WI38 (cell line): ENCODE measurements around the gene METTL13.

ENCODE experiments used
- H3K4me3 ChIP-seq: 2 replicates; pipeline ENCODE4 v1.5.1; 2011; ENCODE audit warnings: low read depth, mild to moderate bottlenecking, control low read depth, low read length
- CTCF ChIP-seq: IDR thresholded peaks from 2 replicates; pipeline ENCODE4 v1.5.1; 2012; ENCODE audit warnings: low read depth, mild to moderate bottlenecking, control low read depth, low read length

METTL13 gene

GRCh38 chr1:171802207-171802606, 20.7 kb downstream of the METTL13 start:
- no peak overlapping the region for H3K4me3 ChIP-seq
- TF ChIP-seq CTCF: no peak

GRCh38 chr1:171803045-171803444, 21.6 kb downstream of the METTL13 start:
- no peak overlapping the region for H3K4me3 ChIP-seq
- no peak for TF ChIP-seq CTCF

GRCh38 chr1:171803461-171804022, 22.1 kb downstream of the METTL13 start:
- no peak for TF ChIP-seq CTCF
- no peak overlapping the region for H3K4me3 ChIP-seq

GRCh38 chr1:171805395-171806115, 24.1 kb downstream of the METTL13 start:
- H3K4me3 ChIP-seq: no peak overlapping the region
- no peak for TF ChIP-seq CTCF

GRCh38 chr1:171807556-171807955, 26.1 kb downstream of the METTL13 start:
- no peak for TF ChIP-seq CTCF
- H3K4me3 ChIP-seq: no peak overlapping the region

- no peak for TF ChIP-seq CTCF
- H3K4me3 ChIP-seq: no peak overlapping the region
These were observed 28.4 kb downstream of the METTL13 start for GRCh38 chr1:171809834-171810233.

GRCh38 chr1:171811672-171812071, 30.2 kb downstream of the METTL13 start:
- H3K4me3 ChIP-seq: no peak overlapping the region
- no peak for TF ChIP-seq CTCF
